Suprapubic skin (tissue), 4 donors: ENCODE results near the gene AGR3. TPM values are rescaled to one million over a fixed set of nuclear protein-coding genes. Genes with fewer than 3 reads are reported as not detected.

Experiments used
- DNase-seq, 2 donors: peaks; one replicate each; pipeline ENCODE4 v3.0.0-alpha.2; 2019; ENCODE audit warnings: low spot score in 2 of 2
- H3K27ac ChIP-seq: fragments of 200-600 bp; sonication (generic); one replicate; pipeline ENCODE4 v1.5.1; 2019
- H3K27me3 ChIP-seq: fragments of 200-600 bp; sonication (generic); one replicate; pipeline ENCODE4 v1.5.1; 2019
- H3K36me3 ChIP-seq: fragments of 200-600 bp; sonication (generic); one replicate; pipeline ENCODE4 v1.5.1; 2019
- H3K4me1 ChIP-seq: fragments of 200-600 bp; sonication (generic); one replicate; pipeline ENCODE4 v1.5.1; 2019
- H3K4me3 ChIP-seq: fragments of 200-600 bp; sonication (generic); one replicate; pipeline ENCODE4 v1.5.1; 2019; ENCODE audit warnings: mild to moderate bottlenecking
- H3K9me3 ChIP-seq: fragments of 200-600 bp; sonication (generic); one replicate; pipeline ENCODE4 v1.5.1; 2019
- EP300 ChIP-seq: sonication (generic); formaldehyde crosslinking; IDR thresholded peaks from one replicate; pipeline ENCODE4 v1.6.1; 2017; ENCODE audit warnings: antibody characterized with exemption
- POLR2A ChIP-seq, 2 donors: fragments of 450-650 bp; IDR thresholded peaks; one replicate each; pipeline ENCODE4 v1.6.1; 2017; ENCODE audit warnings: antibody characterized with exemption in 2 of 2, mild to moderate bottlenecking in 2 of 2, moderate library complexity in 2 of 2
- POLR2AphosphoS5 ChIP-seq, 3 donors: sonication (generic); formaldehyde crosslinking; IDR thresholded peaks; one replicate each; pipeline ENCODE4 v1.6.1; 2017; ENCODE audit warnings: antibody characterized with exemption in 3 of 3
- WGBS: methylation state at CpG from one replicate; pipeline ENCODE4 v1.1.5; 2018; 5-methylcytosine and 5-hydroxymethylcytosine counted together
- total RNA-seq, 4 donors: library from RNA; depleted of rRNA; stranded (reverse); fragments of >200 nt; gene quantifications; one replicate each; pipeline ENCODE4 v1.1.0, GENCODE V29; 2016
- TF ChIP-seq, protein P1 (sequence below), 2 donors: fragments of 200-600 bp in 1 of 2; fragments of 450-650 bp in 1 of 2; sonication (generic) in 1 of 2; IDR thresholded peaks; one replicate each; pipeline ENCODE4 v1.5.1; 2016 to 2019; ENCODE audit warnings: antibody characterized with exemption in 2 of 2, mild to moderate bottlenecking in 1 of 2, moderate library complexity in 1 of 2

AGR3 gene
- total RNA-seq, 4 donors from 2014 or later, result 3.9 TPM; not detected in 3

DNA sequence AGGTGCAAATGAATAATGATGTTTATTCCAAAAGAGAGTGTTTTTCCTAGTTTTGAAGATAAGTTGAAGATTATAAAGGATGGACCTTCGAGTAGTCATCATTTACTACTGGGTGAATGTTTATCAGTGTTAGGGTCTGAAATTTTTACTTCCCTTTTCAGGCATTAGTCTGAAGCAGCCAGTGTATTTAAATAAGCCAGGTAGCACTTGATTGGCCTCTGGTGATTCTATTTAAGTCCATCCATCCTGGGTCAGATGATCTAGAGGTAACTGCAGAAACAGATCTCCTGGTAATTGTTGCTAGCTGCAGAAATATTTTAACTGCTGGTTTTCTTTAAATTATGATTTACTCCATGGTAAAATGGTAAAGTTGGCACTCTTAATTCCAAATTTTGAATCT lies 42.9 kb downstream of the AGR3 start:
- H3K4me1 ChIP-seq, result no peaks in the 10 kb centered on the region
- WGBS, result 93% methylated on average over 1 of the region's 1 CpG
- H3K36me3 ChIP-seq, result no peaks in the 10 kb centered on the region
- no peaks in the 10 kb centered on the region for H3K9me3 ChIP-seq
- H3K27me3 ChIP-seq, result no peaks in the 10 kb centered on the region
- H3K27ac ChIP-seq, result no peak overlapping the region
- no peak overlapping the region for H3K4me3 ChIP-seq
- no peak for DNase-seq
- TF ChIP-seq POLR2A (IDR thresholded peaks at IDR 0.05) (no peak), EP300 (no peak), POLR2AphosphoS5 (IDR thresholded peaks at IDR 0.05) (no peak)
- TF ChIP-seq, protein P1, sequence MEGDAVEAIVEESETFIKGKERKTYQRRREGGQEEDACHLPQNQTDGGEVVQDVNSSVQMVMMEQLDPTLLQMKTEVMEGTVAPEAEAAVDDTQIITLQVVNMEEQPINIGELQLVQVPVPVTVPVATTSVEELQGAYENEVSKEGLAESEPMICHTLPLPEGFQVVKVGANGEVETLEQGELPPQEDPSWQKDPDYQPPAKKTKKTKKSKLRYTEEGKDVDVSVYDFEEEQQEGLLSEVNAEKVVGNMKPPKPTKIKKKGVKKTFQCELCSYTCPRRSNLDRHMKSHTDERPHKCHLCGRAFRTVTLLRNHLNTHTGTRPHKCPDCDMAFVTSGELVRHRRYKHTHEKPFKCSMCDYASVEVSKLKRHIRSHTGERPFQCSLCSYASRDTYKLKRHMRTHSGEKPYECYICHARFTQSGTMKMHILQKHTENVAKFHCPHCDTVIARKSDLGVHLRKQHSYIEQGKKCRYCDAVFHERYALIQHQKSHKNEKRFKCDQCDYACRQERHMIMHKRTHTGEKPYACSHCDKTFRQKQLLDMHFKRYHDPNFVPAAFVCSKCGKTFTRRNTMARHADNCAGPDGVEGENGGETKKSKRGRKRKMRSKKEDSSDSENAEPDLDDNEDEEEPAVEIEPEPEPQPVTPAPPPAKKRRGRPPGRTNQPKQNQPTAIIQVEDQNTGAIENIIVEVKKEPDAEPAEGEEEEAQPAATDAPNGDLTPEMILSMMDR (IDR thresholded peaks at IDR 0.05), result no peak

DNA sequence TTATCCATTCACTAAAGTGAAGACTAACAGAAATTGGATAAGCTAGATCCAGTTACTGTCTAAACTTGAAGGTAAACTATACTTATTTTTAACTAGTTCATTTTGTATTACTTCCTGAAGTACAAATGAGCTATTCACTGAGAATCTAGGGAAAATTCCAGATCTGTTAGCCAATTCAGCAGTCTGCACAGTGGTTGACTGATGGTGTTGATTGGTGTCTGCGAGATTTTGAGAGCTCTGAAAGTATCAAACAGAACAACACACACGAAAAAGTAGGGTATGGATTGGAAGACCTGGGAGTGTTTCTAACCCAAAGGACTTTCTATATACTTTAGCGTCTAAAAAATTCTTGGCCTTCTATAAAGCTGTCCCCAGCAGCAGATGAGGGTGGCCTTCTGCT lies 43.4 kb downstream of the AGR3 start:
- WGBS, result 62% methylated on average over 3 of the region's 3 CpGs
- no peak for DNase-seq
- H3K4me3 ChIP-seq, result no peak overlapping the region
- no peaks in the 10 kb centered on the region for H3K27me3 ChIP-seq
- no peaks in the 10 kb centered on the region for H3K36me3 ChIP-seq
- no peaks in the 10 kb centered on the region for H3K4me1 ChIP-seq
- no peak for TF ChIP-seq EP300
- no peak for TF ChIP-seq POLR2A (IDR thresholded peaks at IDR 0.05)
- no peak overlapping the region for H3K27ac ChIP-seq
- no peaks in the 10 kb centered on the region for H3K9me3 ChIP-seq

DNA sequence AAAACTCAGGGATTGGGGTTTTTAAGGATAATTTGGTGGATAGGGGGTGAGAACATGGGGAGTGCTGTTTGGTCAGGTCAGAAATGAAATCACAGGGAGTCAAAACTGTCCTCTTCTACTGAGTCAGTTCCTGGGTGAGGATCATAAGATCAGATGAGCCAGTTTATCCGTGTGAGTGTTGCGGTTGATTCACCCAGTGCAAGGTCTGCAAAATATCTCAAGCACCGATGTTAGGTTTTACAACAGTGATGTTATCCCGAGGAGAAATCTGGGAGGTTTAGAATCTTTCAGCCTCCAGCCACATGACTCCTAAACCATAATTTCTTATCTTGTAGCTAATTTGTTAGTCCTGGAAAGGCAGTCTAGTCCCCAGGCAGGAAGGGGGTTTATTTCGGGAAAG lies 45.3 kb downstream of the AGR3 start:
- DNase-seq, result no peak
- 66% methylated on average over 5 of the region's 5 CpGs for WGBS
- H3K4me3 ChIP-seq, result no peak overlapping the region

DNA sequence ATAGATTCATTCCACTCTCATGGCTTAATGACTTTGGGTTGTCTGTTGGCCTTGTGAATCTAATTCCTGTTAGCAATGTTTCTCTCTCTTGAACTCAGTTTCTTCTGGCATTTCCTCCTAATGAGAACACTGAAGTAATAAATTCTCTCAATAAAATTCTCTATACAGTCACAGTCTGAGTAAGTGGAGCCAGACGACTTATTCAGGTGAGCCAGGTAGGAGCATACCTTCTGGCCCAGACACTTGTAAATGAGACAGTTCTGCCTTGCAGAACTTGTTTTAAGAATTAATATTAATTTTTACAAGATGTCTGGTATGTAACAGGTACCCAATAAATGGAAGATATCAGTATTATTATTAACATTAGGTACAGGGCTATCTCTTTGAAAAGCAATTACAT lies 48.4 kb downstream of the AGR3 start:
- no peak overlapping the region for H3K27ac ChIP-seq
- H3K9me3 ChIP-seq, result no peaks in the 10 kb centered on the region
- WGBS, result 57% methylated on average over 1 of the region's 1 CpG
- TF ChIP-seq POLR2AphosphoS5 (IDR thresholded peaks at IDR 0.05), result no peak
- no peak for TF ChIP-seq POLR2A (IDR thresholded peaks at IDR 0.05)
- TF ChIP-seq, protein P1 (IDR thresholded peaks at IDR 0.05), result no peak
- no peak for TF ChIP-seq EP300
- no peak for DNase-seq
- H3K4me3 ChIP-seq, result no peak overlapping the region
- no peaks in the 10 kb centered on the region for H3K4me1 ChIP-seq
- no peaks in the 10 kb centered on the region for H3K27me3 ChIP-seq
- no peaks in the 10 kb centered on the region for H3K36me3 ChIP-seq

More for the DNA sequence above, 45.3 kb downstream of the AGR3 start:
- H3K27ac ChIP-seq, result no peak overlapping the region
- no peaks in the 10 kb centered on the region for H3K9me3 ChIP-seq
- H3K4me1 ChIP-seq, result no peaks in the 10 kb centered on the region
- H3K36me3 ChIP-seq, result no peaks in the 10 kb centered on the region
- TF ChIP-seq EP300 (no peak), POLR2AphosphoS5 (IDR thresholded peaks at IDR 0.05) (no peak), POLR2A (IDR thresholded peaks at IDR 0.05) (no peak)
- TF ChIP-seq, protein P1 (IDR thresholded peaks at IDR 0.05), result no peak
- no peaks in the 10 kb centered on the region for H3K27me3 ChIP-seq

DNA sequence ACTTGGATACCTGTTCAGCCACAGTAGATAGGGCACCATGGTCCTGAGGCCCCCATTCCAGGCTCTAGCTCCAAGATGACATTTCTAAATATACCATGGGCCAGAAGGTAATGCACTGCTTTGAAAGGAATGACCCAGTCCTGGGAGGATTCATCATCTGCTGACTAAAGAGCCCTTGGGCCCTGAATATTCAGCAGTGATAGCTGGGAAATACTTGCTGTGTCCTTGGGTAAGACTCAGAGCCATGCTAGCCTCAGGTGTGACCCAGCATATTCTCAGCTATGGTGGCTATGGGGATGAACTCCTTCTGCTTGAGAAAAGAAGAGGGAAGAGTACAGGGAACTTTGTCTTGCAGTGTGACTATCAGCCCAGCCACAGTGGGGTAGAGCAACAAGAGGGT lies 55.7 kb downstream of the AGR3 start:
- no peaks in the 10 kb centered on the region for H3K36me3 ChIP-seq
- no peak overlapping the region for H3K4me3 ChIP-seq
- no peaks in the 10 kb centered on the region for H3K27me3 ChIP-seq
- DNase-seq, result no peak
- H3K4me1 ChIP-seq, result no peaks in the 10 kb centered on the region
- H3K27ac ChIP-seq, result no peak overlapping the region
- no peaks in the 10 kb centered on the region for H3K9me3 ChIP-seq
- TF ChIP-seq POLR2AphosphoS5 (IDR thresholded peaks at IDR 0.05) (no peak), EP300 (no peak)

DNA sequence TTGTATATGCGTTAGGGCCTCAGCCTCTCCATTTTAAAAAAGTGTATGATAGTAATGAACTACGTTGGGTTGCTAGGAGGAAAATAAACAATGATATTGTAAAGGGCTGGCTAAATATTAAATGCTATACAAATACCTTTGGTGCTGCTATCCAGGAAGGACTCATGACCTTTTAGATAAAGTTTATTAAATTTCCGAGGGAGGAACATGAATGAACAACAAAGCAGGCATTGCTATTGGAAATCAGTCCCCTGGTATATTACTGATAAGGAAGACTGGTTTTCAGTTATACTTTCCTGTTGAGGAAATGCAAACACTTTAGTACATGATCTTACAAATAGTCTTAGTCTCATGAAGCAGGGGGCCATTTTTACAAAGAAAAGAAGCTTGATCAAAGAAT lies 59.8 kb downstream of the AGR3 start:
- H3K9me3 ChIP-seq, result no peaks in the 10 kb centered on the region
- TF ChIP-seq, protein P1 (IDR thresholded peaks at IDR 0.05), result no peak
- TF ChIP-seq POLR2AphosphoS5 (IDR thresholded peaks at IDR 0.05) (no peak), EP300 (no peak), POLR2A (IDR thresholded peaks at IDR 0.05) (no peak)
- H3K4me3 ChIP-seq, result no peak overlapping the region
- no peak overlapping the region for H3K27ac ChIP-seq
- H3K27me3 ChIP-seq, result no peaks in the 10 kb centered on the region
- DNase-seq, result no peak
- no peaks in the 10 kb centered on the region for H3K4me1 ChIP-seq
- no peaks in the 10 kb centered on the region for H3K36me3 ChIP-seq
- WGBS, result 70% methylated on average over 3 of the region's 3 CpGs
